ENCODE measurements around the gene TOP2B.

- no peak for TF ChIP-seq CTCF (IDR thresholded peaks at IDR 0.05)
- TF ChIP-seq POLR2A (IDR thresholded peaks at IDR 0.05), result no peak
These were observed 98.3 kb downstream of the TOP2B start for GRCh38 chr3:25566358-25566920.
